CD4-positive, CD25-positive, alpha-beta regulatory T cell (primary cell): ENCODE results near the gene CSRP2. TPM values are rescaled to one million over a fixed set of nuclear protein-coding genes. Genes with fewer than 3 reads are reported as not detected.

ENCODE experiments used
- ATAC-seq, 2 donors: fragments of 150-1000 bp; cut with Tn5 transposase; one replicate each; pipeline ENCODE4 v1.10.0; 2021; ENCODE audit warnings: low read depth in 2 of 2, moderate number of reproducible peaks in 2 of 2, moderate library complexity in 1 of 2
- DNase-seq, 3 donors: peaks; one replicate each; pipeline versions ENCODE4 v3.0.0 to v3.0.0-alpha.2; 2012 to 2022; ENCODE audit warnings: mixed read lengths in 1 of 3
- H3K27ac ChIP-seq: one replicate; pipeline ENCODE4 v1.7.0; 2013; ENCODE audit warnings: mild to moderate bottlenecking, low read length; ENCODE audit not compliant: insufficient read depth, poor library complexity, severe bottlenecking
- H3K27me3 ChIP-seq: one replicate; pipeline ENCODE4 v1.7.0; 2013; ENCODE audit warnings: low read length; ENCODE audit not compliant: control insufficient read depth, insufficient read depth
- H3K36me3 ChIP-seq: one replicate; pipeline ENCODE4 v1.7.0; 2013; ENCODE audit warnings: mild to moderate bottlenecking, low read length, moderate library complexity; ENCODE audit not compliant: control insufficient read depth, insufficient read depth
- H3K4me1 ChIP-seq: 2 replicates; pipeline ENCODE4 v1.7.0; 2013; ENCODE audit warnings: mild to moderate bottlenecking, low read length; ENCODE audit not compliant: insufficient read depth, control insufficient read depth, poor library complexity, severe bottlenecking
- H3K4me3 ChIP-seq: one replicate; pipeline ENCODE4 v1.7.0; 2013; ENCODE audit warnings: low read depth, mild to moderate bottlenecking, low read length, moderate library complexity
- H3K9me3 ChIP-seq, 2 experiments: 1 replicate in 1 of 2; 2 replicates in 1 of 2; pipeline ENCODE4 v1.7.0; 2013; ENCODE audit warnings: low read length in 2 of 2, mild to moderate bottlenecking in 1 of 2, moderate library complexity in 1 of 2; ENCODE audit not compliant: control insufficient read depth in 2 of 2
- H3K27ac Mint-ChIP-seq, 3 donors: one replicate each; pipeline ENCODE4 v1.8.0; 2020 to 2022; ENCODE audit warnings: mild to moderate bottlenecking in 3 of 3, mixed read lengths in 3 of 3, moderate library complexity in 2 of 3
- H3K27me3 Mint-ChIP-seq: one replicate; pipeline ENCODE4 v1.8.0; 2022; ENCODE audit warnings: mild to moderate bottlenecking, mixed read lengths
- H3K36me3 Mint-ChIP-seq: one replicate; pipeline ENCODE4 v1.8.0; 2020; ENCODE audit warnings: mixed read lengths
- H3K4me1 Mint-ChIP-seq, 4 donors: one replicate each; pipeline ENCODE4 v1.8.0; 2020 to 2022; ENCODE audit warnings: mixed read lengths in 4 of 4, mild to moderate bottlenecking in 1 of 4
- H3K4me3 Mint-ChIP-seq, 4 donors: one replicate each; pipeline ENCODE4 v1.8.0; 2020 to 2022; ENCODE audit warnings: mild to moderate bottlenecking in 4 of 4, mixed read lengths in 4 of 4, moderate library complexity in 3 of 4
- H3K9me3 Mint-ChIP-seq, 7 donors: one replicate each; pipeline ENCODE4 v1.8.0; 2020 to 2022; ENCODE audit warnings: mixed read lengths in 7 of 7, mild to moderate bottlenecking in 3 of 7, moderate library complexity in 2 of 7
- polyA plus RNA-seq, 4 donors: library from polyadenylated mRNA; unstranded; fragments of 300-500 nt; fragmentation: Illumina TruSeq; gene quantifications; one replicate each; pipeline ENCODE4 v1.2.3, GENCODE V29; 2021
- total RNA-seq: library from RNA; stranded (reverse); gene quantifications from one replicate; pipeline ENCODE4 v1.2.3, GENCODE V29; 2022

The CSRP2 gene
- total and polyA plus RNA-seq, 5 donors from 2014 or later: 0.42 to 1.7 (median 0.53) TPM; not detected in 1

- Histone ChIP-seq H3K27ac (no peak overlapping the region), H3K27me3 (peaks cover 33% of the 10 kb centered on the region), H3K4me3 (no peak overlapping the region), H3K36me3 (no peaks in the 10 kb centered on the region), H3K4me1 (peaks cover 8% of the 10 kb centered on the region), H3K9me3 (no peaks in the 10 kb centered on the region)
- ATAC-seq (no peak), DNase-seq (no peak)
- H3K27ac Mint-ChIP-seq: no peak overlapping the region
- H3K27me3 Mint-ChIP-seq: peaks cover 44% of the 10 kb centered on the region
- no peaks in the 10 kb centered on the region for H3K36me3 Mint-ChIP-seq
- peaks cover 0 to 4% (median 0%) of the 10 kb centered on the region in 7 donors for H3K9me3 Mint-ChIP-seq
- peaks cover 0 to 6% (median 6%) of the 10 kb centered on the region in 4 donors for H3K4me1 Mint-ChIP-seq
- no peak overlapping the region for H3K4me3 Mint-ChIP-seq
Observed at GRCh38 chr12:76883811-76884210, 5.0 kb upstream of the CSRP2 start.

GRCh38 chr12:76883151-76883550, 4.3 kb upstream of the CSRP2 start:
- ATAC-seq: no peak
- Histone ChIP-seq H3K4me3 (no peak overlapping the region), H3K9me3 (no peaks in the 10 kb centered on the region), H3K27ac (no peak overlapping the region), H3K36me3 (no peaks in the 10 kb centered on the region), H3K27me3 (peaks cover 32% of the 10 kb centered on the region), H3K4me1 (peaks cover 14% of the 10 kb centered on the region)
- Mint-ChIP-seq H3K4me1 (peaks cover 0 to 11% (median 8%) of the 10 kb centered on the region in 4 donors), H3K27me3 (peaks cover 46% of the 10 kb centered on the region), H3K9me3 (peaks cover 0 to 4% (median 0%) of the 10 kb centered on the region in 7 donors), H3K36me3 (no peaks in the 10 kb centered on the region), H3K4me3 (no peak overlapping the region), H3K27ac (no peak overlapping the region)
- DNase-seq: no peak

GRCh38 chr12:76882367-76882766, 3.5 kb upstream of the CSRP2 start:
- ATAC-seq (no peak), DNase-seq (no peak)
- Histone ChIP-seq H3K9me3 (no peaks in the 10 kb centered on the region), H3K27ac (no peak overlapping the region), H3K36me3 (no peaks in the 10 kb centered on the region), H3K4me3 (no peak overlapping the region), H3K27me3 (peaks cover 35% of the 10 kb centered on the region), H3K4me1 (peaks cover 16% of the 10 kb centered on the region)
- Mint-ChIP-seq H3K4me1 (peaks cover 0 to 16% (median 10%) of the 10 kb centered on the region in 4 donors), H3K36me3 (no peaks in the 10 kb centered on the region), H3K27me3 (peaks cover 54% of the 10 kb centered on the region), H3K4me3 (no peak overlapping the region), H3K27ac (no peak overlapping the region), H3K9me3 (peaks cover 0 to 6% (median 0%) of the 10 kb centered on the region in 7 donors)

- peaks cover 16% of the 10 kb centered on the region for H3K4me1 ChIP-seq
- DNase-seq: no peak
- H3K4me3 Mint-ChIP-seq: no peak overlapping the region
Observed at GRCh38 chr12:76881142-76881541, 2.3 kb upstream of the CSRP2 start.

GRCh38 chr12:76880519-76881023, 1.8 kb upstream of the CSRP2 start:
- peaks cover 67% of the 10 kb centered on the region for H3K27me3 Mint-ChIP-seq
- no peak for ATAC-seq
- Histone ChIP-seq H3K36me3 (no peaks in the 10 kb centered on the region), H3K27me3 (peaks cover 43% of the 10 kb centered on the region), H3K9me3 (no peaks in the 10 kb centered on the region), H3K4me3 (no peak overlapping the region), H3K27ac (no peak overlapping the region), H3K4me1 (peaks cover 16% of the 10 kb centered on the region)
- H3K27ac Mint-ChIP-seq: peak overlapping the region in 1 of 3 donors; percentile 3
- H3K9me3 Mint-ChIP-seq: peaks cover 0 to 6% (median 0%) of the 10 kb centered on the region in 7 donors
- DNase-seq: no peak
- peak overlapping the region in 1 of 4 donors; percentile 34 for H3K4me3 Mint-ChIP-seq
- no peaks in the 10 kb centered on the region for H3K36me3 Mint-ChIP-seq
- H3K4me1 Mint-ChIP-seq: peaks cover 0 to 16% (median 11%) of the 10 kb centered on the region in 4 donors

More at GRCh38 chr12:76881142-76881541, 2.3 kb upstream of the CSRP2 start:
- H3K36me3 Mint-ChIP-seq: no peaks in the 10 kb centered on the region
- Histone ChIP-seq H3K36me3 (no peaks in the 10 kb centered on the region), H3K4me3 (no peak overlapping the region), H3K9me3 (no peaks in the 10 kb centered on the region), H3K27ac (no peak overlapping the region), H3K27me3 (peaks cover 43% of the 10 kb centered on the region)
- no peak for ATAC-seq
- H3K27ac Mint-ChIP-seq: no peak overlapping the region
- peaks cover 0 to 16% (median 11%) of the 10 kb centered on the region in 4 donors for H3K4me1 Mint-ChIP-seq
- H3K9me3 Mint-ChIP-seq: peaks cover 0 to 6% (median 0%) of the 10 kb centered on the region in 7 donors
- peaks cover 64% of the 10 kb centered on the region for H3K27me3 Mint-ChIP-seq

GRCh38 chr12:76879710-76880518, 1.1 kb upstream of the CSRP2 start:
- no peaks in the 10 kb centered on the region for H3K36me3 Mint-ChIP-seq
- Histone ChIP-seq H3K4me1 (peaks cover 16% of the 10 kb centered on the region), H3K9me3 (no peaks in the 10 kb centered on the region), H3K4me3 (no peak overlapping the region), H3K27ac (no peak overlapping the region), H3K36me3 (no peaks in the 10 kb centered on the region), H3K27me3 (peaks cover 47% of the 10 kb centered on the region)
- no peak for ATAC-seq
- H3K4me3 Mint-ChIP-seq: peak overlapping the region; percentile 34 to 84 (median 81)
- no peak overlapping the region for H3K27ac Mint-ChIP-seq
- DNase-seq: no peak
- H3K27me3 Mint-ChIP-seq: peaks cover 67% of the 10 kb centered on the region
- peaks cover 0 to 16% (median 11%) of the 10 kb centered on the region in 4 donors for H3K4me1 Mint-ChIP-seq
- H3K9me3 Mint-ChIP-seq: peaks cover 0 to 6% (median 0%) of the 10 kb centered on the region in 7 donors

- peaks cover 0 to 16% (median 11%) of the 10 kb centered on the region in 4 donors for H3K4me1 Mint-ChIP-seq
- no peaks in the 10 kb centered on the region for H3K36me3 Mint-ChIP-seq
- H3K27ac Mint-ChIP-seq: no peak overlapping the region
- H3K9me3 Mint-ChIP-seq: peaks cover 0 to 6% (median 0%) of the 10 kb centered on the region in 7 donors
- Histone ChIP-seq H3K36me3 (no peaks in the 10 kb centered on the region), H3K27me3 (peaks cover 48% of the 10 kb centered on the region), H3K27ac (no peak overlapping the region), H3K4me3 (no peak overlapping the region), H3K4me1 (peaks cover 16% of the 10 kb centered on the region), H3K9me3 (no peaks in the 10 kb centered on the region)
- ATAC-seq (no peak), DNase-seq (peak in 2 of 3 donors; percentile 4 to 6)
- peaks cover 73% of the 10 kb centered on the region for H3K27me3 Mint-ChIP-seq
- H3K4me3 Mint-ChIP-seq: peak overlapping the region; percentile 87 to 90 (median 90)
Observed at GRCh38 chr12:76878099-76878898, 520 bp downstream of the CSRP2 start.
